Left renal pelvis (tissue), 4 donors: ENCODE measurements around the gene TADA1. TPM values are rescaled to one million over a fixed set of nuclear protein-coding genes. Genes with fewer than 3 reads are reported as not detected.
"Not testable (repeated sequence)": the region's sequence is repeated elsewhere in the genome, so short reads cannot be mapped to it uniquely, and the experiment has no call there.

ENCODE experiments used
- DNase-seq, 4 donors: peaks; one replicate each; pipeline ENCODE4 v3.0.0-alpha.2; 2013; ENCODE audit warnings: low read depth in 4 of 4, low spot score in 3 of 4
- polyA plus RNA-seq, 4 donors: library from polyadenylated mRNA; unstranded; fragments of 120-200 nt; gene quantifications; one replicate each; pipeline ENCODE4 v1.2.1, GENCODE V29; 2013; ENCODE audit not compliant: insufficient read length in 4 of 4

Gene TADA1
- polyA plus RNA-seq, 4 donors: 20.0 to 29.2 (median 26.4) TPM

GRCh38 chr1:166895766-166896165 lies 19.7 kb upstream of the TADA1 start:
- no peak for DNase-seq

GRCh38 chr1:166889776-166890175 lies 13.7 kb upstream of the TADA1 start:
- no peak for DNase-seq

- no peak for DNase-seq
Observed at GRCh38 chr1:166888373-166889111, 12.5 kb upstream of the TADA1 start.

GRCh38 chr1:166884971-166885370 lies 8.9 kb upstream of the TADA1 start:
- DNase-seq: no peak

GRCh38 chr1:166884040-166884642 lies 8.1 kb upstream of the TADA1 start:
- DNase-seq: peak in 2 of 4 donors; percentile 27 to 30

GRCh38 chr1:166882893-166883292 lies 6.8 kb upstream of the TADA1 start:
- DNase-seq: no peak

GRCh38 chr1:166878173-166878917 lies 2.3 kb upstream of the TADA1 start:
- not testable (repeated sequence) for DNase-seq

- no peak for DNase-seq
Observed at GRCh38 chr1:166876540-166876838, 425 bp upstream of the TADA1 start.

- DNase-seq: no peak
Observed at GRCh38 chr1:166875302-166875733, 746 bp downstream of the TADA1 start.

GRCh38 chr1:166874464-166874863 lies 1.6 kb downstream of the TADA1 start:
- no peak for DNase-seq

GRCh38 chr1:166870584-166870983 lies 5.5 kb downstream of the TADA1 start:
- no peak for DNase-seq

- no peak for DNase-seq
Observed at GRCh38 chr1:166869318-166870099, 6.6 kb downstream of the TADA1 start.

GRCh38 chr1:166868639-166869038 lies 7.4 kb downstream of the TADA1 start:
- DNase-seq: no peak

GRCh38 chr1:166865926-166866325 lies 10.1 kb downstream of the TADA1 start:
- no peak for DNase-seq

- DNase-seq: no peak
Observed at GRCh38 chr1:166859597-166859996, 16.5 kb downstream of the TADA1 start.

- no peak for DNase-seq
Observed at GRCh38 chr1:166858726-166859419, 17.2 kb downstream of the TADA1 start.

- no peak for DNase-seq
Observed at GRCh38 chr1:166857995-166858394, 18.1 kb downstream of the TADA1 start.

GRCh38 chr1:166855558-166855957 lies 20.5 kb downstream of the TADA1 start:
- no peak for DNase-seq

- no peak for DNase-seq
Observed at GRCh38 chr1:166852918-166853317, 23.1 kb downstream of the TADA1 start.

- DNase-seq: no peak
Observed at GRCh38 chr1:166849135-166849534, 26.9 kb downstream of the TADA1 start.
